Kidney (tissue), 14 donors: ENCODE measurements around the gene CASP2. TPM values are rescaled to one million over a fixed set of nuclear protein-coding genes. Genes with fewer than 3 reads are reported as not detected.
"Not testable (repeated sequence)": the region's sequence is repeated elsewhere in the genome, so short reads cannot be mapped to it uniquely, and the experiment has no call there.

Experiments used
- DNase-seq, 5 donors: peaks; one replicate each; pipeline ENCODE4 v3.0.0-alpha.2; 2013 to 2020
- FAIRE-seq: peaks from 2 replicates; lab custom pipeline; 2012; peaks lifted over from hg19 to GRCh38; lab: Jason Lieb, UNC
- H3K27ac ChIP-seq, 2 donors: one replicate each; pipeline ENCODE4 v1.7.0; 2013; ENCODE audit warnings: low read depth in 2 of 2, low read length in 2 of 2, inconsistent platforms in 1 of 2
- H3K27me3 ChIP-seq: one replicate; pipeline ENCODE4 v1.7.1; 2013; ENCODE audit warnings: low read length, inconsistent platforms; ENCODE audit not compliant: control insufficient read depth, insufficient read depth
- H3K36me3 ChIP-seq, 3 donors: one replicate each; pipeline versions ENCODE4 v1.7.0 to v1.7.1; 2013; ENCODE audit warnings: low read length in 3 of 3, control low read depth in 1 of 3, inconsistent platforms in 1 of 3; ENCODE audit not compliant: insufficient read depth in 3 of 3, control insufficient read depth in 2 of 3
- H3K4me1 ChIP-seq, 3 donors: one replicate each; pipeline versions ENCODE4 v1.7.0 to v1.7.1; 2013; ENCODE audit warnings: low read length in 3 of 3, inconsistent platforms in 1 of 3, low read depth in 1 of 3; ENCODE audit not compliant: control insufficient read depth in 2 of 3, insufficient read depth in 2 of 3
- H3K4me3 ChIP-seq, 3 donors: one replicate each; pipeline versions ENCODE4 v1.7.0 to v1.8.1; 2013; ENCODE audit warnings: low read length in 3 of 3, control low read depth in 1 of 3, inconsistent platforms in 1 of 3
- H3K9ac ChIP-seq, 3 donors: one replicate each; pipeline versions ENCODE4 v1.7.0 to v1.7.1; 2013; ENCODE audit warnings: low read length in 3 of 3, control low read depth in 1 of 3, inconsistent platforms in 1 of 3
- H3K9me3 ChIP-seq, 3 donors: one replicate each; pipeline versions ENCODE4 v1.7.0 to v1.7.1; 2013; ENCODE audit warnings: low read length in 3 of 3, control low read depth in 1 of 3, inconsistent platforms in 1 of 3; ENCODE audit not compliant: control insufficient read depth in 2 of 3, insufficient read depth in 1 of 3
- CTCF ChIP-seq: IDR thresholded peaks from 3 replicates; pipeline ENCODE4 v1.5.1; 2012; ENCODE audit warnings: mild to moderate bottlenecking, moderate library complexity, borderline replicate concordance; ENCODE audit not compliant: insufficient read depth; ENCODE audit errors: extremely low read depth
- intact Hi-C: fragments of 100-400 bp; cut with DNase I; formaldehyde crosslinking; loops from one replicate; pipeline ENCODE4 v1.11.1; 2022
- polyA plus RNA-seq: library from polyadenylated mRNA; stranded (reverse); fragments of 350-450 nt; fragmentation: Illumina TruSeq; extraction: RNeasy Lipid Tissue Mini Kit (QIAGEN cat#74804); gene quantifications from one replicate; pipeline ENCODE4 v1.2.3, GENCODE V29; 2014; ENCODE audit warnings: low read depth, low replicate concordance; ENCODE audit not compliant: insufficient read depth
- total RNA-seq: library from RNA; stranded (reverse); fragmentation: NEBNext Ultra II Directional; extraction: Animal tissue kit (Norgen Biotek cat#: 25700); gene quantifications from one replicate; pipeline ENCODE4 v1.2.1, GENCODE V29; 2021
- donor health status: control.
- donor health status: control.
- donor health status: control.
- donor health status: control.
- donor health status: control.
- donor health status: DM: yes; HTN: yes; CAD: no.
- donor health status: Normal renal cell carcinoma (clear cell type).

CASP2 gene
- total and polyA plus RNA-seq, 2 donors from 2014 or later = 6.6 to 36.2 TPM

GRCh38 chr7:143288836-143289235 is 685 bp downstream of the CASP2 start:
- H3K4me3 ChIP-seq = peak overlapping the region; percentile 78 to 87 (median 79)
- H3K27ac ChIP-seq = peak overlapping the region; percentile 77 to 78
- TF ChIP-seq CTCF = no peak
- peaks cover 2 to 16% (median 10%) of the 10 kb centered on the region in 3 donors for H3K36me3 ChIP-seq
- no peaks in the 10 kb centered on the region for H3K27me3 ChIP-seq
- H3K9ac ChIP-seq = peak overlapping the region; percentile 61 to 72 (median 68)
- intact Hi-C loops = no loop called here
- FAIRE-seq (no peak), DNase-seq (peak in 1 of 5 donors; percentile 37)
- no peaks in the 10 kb centered on the region for H3K9me3 ChIP-seq
- H3K4me1 ChIP-seq = peaks cover 3 to 28% (median 7%) of the 10 kb centered on the region in 3 donors

- H3K27me3 ChIP-seq = no peaks in the 10 kb centered on the region
- no peak overlapping the region for H3K27ac ChIP-seq
- intact Hi-C loops = no loop called here
- no peaks in the 10 kb centered on the region for H3K9me3 ChIP-seq
- peak in 1 of 5 donors; percentile 26 for DNase-seq
- H3K4me3 ChIP-seq = peak overlapping the region; percentile 78 to 87 (median 79)
- FAIRE-seq = no peak
- peaks cover 8 to 22% (median 10%) of the 10 kb centered on the region in 3 donors for H3K36me3 ChIP-seq
- no peak for TF ChIP-seq CTCF
- H3K9ac ChIP-seq = peak overlapping the region in 2 of 3 donors; percentile 61 to 72
- H3K4me1 ChIP-seq = peaks cover 3 to 24% (median 3%) of the 10 kb centered on the region in 3 donors
Observed at GRCh38 chr7:143289421-143289820, 1.3 kb downstream of the CASP2 start.

GRCh38 chr7:143289888-143290287 is 1.7 kb downstream of the CASP2 start:
- Histone ChIP-seq H3K4me3 (peak overlapping the region in 1 of 3 donors; percentile 79), H3K4me1 (peaks cover 3 to 24% (median 3%) of the 10 kb centered on the region in 3 donors), H3K36me3 (peaks cover 12 to 26% (median 12%) of the 10 kb centered on the region in 3 donors)
- H3K27me3 ChIP-seq, DNase-seq, intact Hi-C loops, FAIRE-seq, H3K9ac ChIP-seq, H3K27ac ChIP-seq, H3K9me3 ChIP-seq: not testable (repeated sequence)

GRCh38 chr7:143290293-143290692 is 2.1 kb downstream of the CASP2 start:
- H3K9me3 ChIP-seq = no peaks in the 10 kb centered on the region
- no peak for TF ChIP-seq CTCF
- intact Hi-C loops = no loop called here
- no peaks in the 10 kb centered on the region for H3K27me3 ChIP-seq
- peaks cover 12 to 28% (median 12%) of the 10 kb centered on the region in 3 donors for H3K36me3 ChIP-seq
- FAIRE-seq (no peak), DNase-seq (no peak)
- no peak overlapping the region for H3K4me3 ChIP-seq
- peaks cover 3 to 21% (median 3%) of the 10 kb centered on the region in 3 donors for H3K4me1 ChIP-seq
- no peak overlapping the region for H3K9ac ChIP-seq
- no peak overlapping the region for H3K27ac ChIP-seq
